HL-60 (cell line): ENCODE measurements around the gene BANP.

Experiments used
- DNase-seq, 2 experiments: peaks; one replicate each; pipeline ENCODE4 v3.0.0-alpha.2; 2010 to 2020; ENCODE audit warnings: low read depth in 1 of 2, low spot score in 1 of 2
- H3K27ac ChIP-seq: fragments of 250-450 bp; sonication (Bioruptor Pico); replicated peaks from 2 replicates; pipeline ENCODE4 v1.5.1; 2020; ENCODE audit warnings: mild to moderate bottlenecking, moderate library complexity
- H3K27me3 ChIP-seq: fragments of 250-450 bp; sonication (Bioruptor Pico); 2 replicates; pipeline ENCODE4 v1.5.1; 2021; ENCODE audit warnings: mild to moderate bottlenecking, moderate library complexity; ENCODE audit not compliant: insufficient read depth, poor library complexity, severe bottlenecking
- H3K4me3 ChIP-seq: replicated peaks from 2 replicates; pipeline ENCODE4 v1.5.1; 2011; ENCODE audit warnings: mild to moderate bottlenecking, control low read depth, low read length; ENCODE audit not compliant: insufficient read depth
- CTCF ChIP-seq: IDR thresholded peaks from one replicate; pipeline ENCODE4 v1.5.1; 2011; ENCODE audit warnings: low read length, control low read depth, inconsistent platforms; ENCODE audit not compliant: insufficient read depth
- GABPA ChIP-seq: IDR thresholded peaks from 2 replicates; pipeline ENCODE4 v1.6.1; 2012; ENCODE audit warnings: low read depth
- POLR2AphosphoS5 ChIP-seq: IDR thresholded peaks from 2 replicates; pipeline ENCODE4 v1.6.1; 2012; ENCODE audit warnings: low read depth
- SPI1 ChIP-seq: IDR thresholded peaks from 2 replicates; pipeline ENCODE4 v1.6.1; 2012; ENCODE audit warnings: low read depth, mild to moderate bottlenecking, borderline replicate concordance
- TF ChIP-seq, protein P1 (sequence below): IDR thresholded peaks from 2 replicates; pipeline ENCODE4 v1.6.1; 2012; ENCODE audit warnings: low read depth; ENCODE audit not compliant: insufficient replicate concordance

BANP gene

GRCh38 chr16:88055356-88055755, 104.1 kb downstream of the BANP start:
- no peak for DNase-seq
- no peak for TF ChIP-seq CTCF
- TF ChIP-seq POLR2AphosphoS5 = no peak
- TF ChIP-seq, protein P1, sequence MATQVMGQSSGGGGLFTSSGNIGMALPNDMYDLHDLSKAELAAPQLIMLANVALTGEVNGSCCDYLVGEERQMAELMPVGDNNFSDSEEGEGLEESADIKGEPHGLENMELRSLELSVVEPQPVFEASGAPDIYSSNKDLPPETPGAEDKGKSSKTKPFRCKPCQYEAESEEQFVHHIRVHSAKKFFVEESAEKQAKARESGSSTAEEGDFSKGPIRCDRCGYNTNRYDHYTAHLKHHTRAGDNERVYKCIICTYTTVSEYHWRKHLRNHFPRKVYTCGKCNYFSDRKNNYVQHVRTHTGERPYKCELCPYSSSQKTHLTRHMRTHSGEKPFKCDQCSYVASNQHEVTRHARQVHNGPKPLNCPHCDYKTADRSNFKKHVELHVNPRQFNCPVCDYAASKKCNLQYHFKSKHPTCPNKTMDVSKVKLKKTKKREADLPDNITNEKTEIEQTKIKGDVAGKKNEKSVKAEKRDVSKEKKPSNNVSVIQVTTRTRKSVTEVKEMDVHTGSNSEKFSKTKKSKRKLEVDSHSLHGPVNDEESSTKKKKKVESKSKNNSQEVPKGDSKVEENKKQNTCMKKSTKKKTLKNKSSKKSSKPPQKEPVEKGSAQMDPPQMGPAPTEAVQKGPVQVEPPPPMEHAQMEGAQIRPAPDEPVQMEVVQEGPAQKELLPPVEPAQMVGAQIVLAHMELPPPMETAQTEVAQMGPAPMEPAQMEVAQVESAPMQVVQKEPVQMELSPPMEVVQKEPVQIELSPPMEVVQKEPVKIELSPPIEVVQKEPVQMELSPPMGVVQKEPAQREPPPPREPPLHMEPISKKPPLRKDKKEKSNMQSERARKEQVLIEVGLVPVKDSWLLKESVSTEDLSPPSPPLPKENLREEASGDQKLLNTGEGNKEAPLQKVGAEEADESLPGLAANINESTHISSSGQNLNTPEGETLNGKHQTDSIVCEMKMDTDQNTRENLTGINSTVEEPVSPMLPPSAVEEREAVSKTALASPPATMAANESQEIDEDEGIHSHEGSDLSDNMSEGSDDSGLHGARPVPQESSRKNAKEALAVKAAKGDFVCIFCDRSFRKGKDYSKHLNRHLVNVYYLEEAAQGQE = no peak
- no peak for TF ChIP-seq GABPA
- TF ChIP-seq SPI1 = no peak
- no peaks in the 10 kb centered on the region for H3K27me3 ChIP-seq
- H3K27ac ChIP-seq = no peak overlapping the region
- no peak overlapping the region for H3K4me3 ChIP-seq

GRCh38 chr16:88056212-88056611, 105.0 kb downstream of the BANP start:
- no peak overlapping the region for H3K27ac ChIP-seq
- TF ChIP-seq, protein P1 = no peak
- TF ChIP-seq SPI1 = no peak
- no peak for TF ChIP-seq POLR2AphosphoS5
- TF ChIP-seq CTCF = no peak
- TF ChIP-seq GABPA = no peak
- DNase-seq = no peak
- no peak overlapping the region for H3K4me3 ChIP-seq
- H3K27me3 ChIP-seq = no peaks in the 10 kb centered on the region

DNA sequence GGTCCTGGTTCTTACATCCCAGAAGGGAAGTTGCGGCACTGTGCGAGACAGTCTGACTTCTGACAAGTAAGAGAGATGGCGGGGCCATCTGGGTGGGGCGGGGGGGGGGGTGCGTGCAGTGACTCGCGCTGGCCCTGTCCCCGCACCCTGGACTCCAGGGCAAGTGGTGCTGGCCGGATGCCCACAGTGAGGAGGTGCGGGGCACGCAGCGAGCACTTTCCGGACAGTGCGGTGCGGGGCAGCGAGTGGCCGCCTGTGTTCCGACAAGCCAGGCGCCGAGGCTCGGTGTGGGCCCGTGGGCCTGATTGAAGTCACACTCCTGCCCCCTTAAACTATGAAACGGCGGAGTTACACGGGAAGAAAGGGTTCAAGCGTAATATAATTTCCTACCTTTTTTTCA, 106.4 kb downstream of the BANP start:
- no peak overlapping the region for H3K27ac ChIP-seq
- no peak for DNase-seq
- H3K4me3 ChIP-seq = no peak overlapping the region
- H3K27me3 ChIP-seq = no peaks in the 10 kb centered on the region
- TF ChIP-seq POLR2AphosphoS5 (no peak), CTCF (no peak), SPI1 (no peak), GABPA (no peak)
- TF ChIP-seq, protein P1 = no peak
